Measurements from ENCODE around the gene PPARD.

DNA sequence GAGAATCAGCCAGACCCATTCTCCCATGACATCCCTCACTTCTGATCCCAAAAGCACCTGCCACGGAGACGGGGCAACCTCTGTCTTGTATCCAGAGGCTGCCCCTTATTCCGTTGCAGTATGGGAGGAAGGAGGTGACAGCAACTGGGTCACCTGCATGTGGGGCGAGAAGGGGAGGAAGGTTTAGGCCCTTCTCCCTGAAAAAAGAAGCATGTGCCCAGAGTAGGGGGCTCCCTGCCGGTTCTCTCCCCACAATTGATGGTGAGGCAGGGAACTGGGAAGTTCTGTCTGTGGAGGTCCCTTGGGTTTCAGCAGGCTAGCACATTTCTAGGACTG is 60.5 kb downstream of the PPARD start:
- TF ChIP-seq REST (IDR thresholded peaks at IDR 0.05; ENCODE audit: low read depth) (no peak), MAX (IDR thresholded peaks at IDR 0.05) (no peak), YY1 (IDR thresholded peaks at IDR 0.05; ENCODE audit: low read depth) (no peak), USF1 (IDR thresholded peaks at IDR 0.05) (no peak), EGR1 (IDR thresholded peaks at IDR 0.05) (no peak), EP300 (IDR thresholded peaks at IDR 0.05; ENCODE audit: borderline replicate concordance) (no peak), TCF12 (IDR thresholded peaks at IDR 0.05; ENCODE audit: low read depth) (no peak), TAF1 (IDR thresholded peaks at IDR 0.05; ENCODE audit: low read depth) (no peak), RAD21 (IDR thresholded peaks at IDR 0.05; ENCODE audit: low read depth) (no peak), CREB1 (IDR thresholded peaks at IDR 0.05; ENCODE audit: low read depth) (no peak), NFIC (IDR thresholded peaks at IDR 0.05) (no peak)
